HL-60 (cell line): Measurements from ENCODE around the gene PAX5.

Experiments
- DNase-seq, 2 experiments: peaks; one replicate each; pipeline ENCODE4 v3.0.0-alpha.2; 2010 to 2020; ENCODE audit warnings: low read depth in 1 of 2, low spot score in 1 of 2
- H3K27ac ChIP-seq: fragments of 250-450 bp; sonication (Bioruptor Pico); replicated peaks from 2 replicates; pipeline ENCODE4 v1.5.1; 2020; ENCODE audit warnings: mild to moderate bottlenecking, moderate library complexity
- H3K27me3 ChIP-seq: fragments of 250-450 bp; sonication (Bioruptor Pico); 2 replicates; pipeline ENCODE4 v1.5.1; 2021; ENCODE audit warnings: mild to moderate bottlenecking, moderate library complexity; ENCODE audit not compliant: insufficient read depth, poor library complexity, severe bottlenecking
- H3K4me3 ChIP-seq: replicated peaks from 2 replicates; pipeline ENCODE4 v1.5.1; 2011; ENCODE audit warnings: mild to moderate bottlenecking, control low read depth, low read length; ENCODE audit not compliant: insufficient read depth
- CTCF ChIP-seq: IDR thresholded peaks from one replicate; pipeline ENCODE4 v1.5.1; 2011; ENCODE audit warnings: low read length, control low read depth, inconsistent platforms; ENCODE audit not compliant: insufficient read depth
- GABPA ChIP-seq: IDR thresholded peaks from 2 replicates; pipeline ENCODE4 v1.6.1; 2012; ENCODE audit warnings: low read depth
- POLR2AphosphoS5 ChIP-seq: IDR thresholded peaks from 2 replicates; pipeline ENCODE4 v1.6.1; 2012; ENCODE audit warnings: low read depth
- REST ChIP-seq: IDR thresholded peaks from 2 replicates; pipeline ENCODE4 v1.6.1; 2012; ENCODE audit warnings: low read depth; ENCODE audit not compliant: insufficient replicate concordance
- SPI1 ChIP-seq: IDR thresholded peaks from 2 replicates; pipeline ENCODE4 v1.6.1; 2012; ENCODE audit warnings: low read depth, mild to moderate bottlenecking, borderline replicate concordance

Gene PAX5

GRCh38 chr9:36902080-36902716, 131.9 kb downstream of the PAX5 start:
- Histone ChIP-seq H3K27ac (no peak overlapping the region), H3K4me3 (no peak overlapping the region), H3K27me3 (no peaks in the 10 kb centered on the region)
- TF ChIP-seq POLR2AphosphoS5 (no peak), CTCF (no peak), GABPA (no peak), REST (no peak), SPI1 (no peak)
- no peak for DNase-seq

GRCh38 chr9:36901528-36901927, 132.5 kb downstream of the PAX5 start:
- Histone ChIP-seq H3K4me3 (no peak overlapping the region), H3K27ac (no peak overlapping the region), H3K27me3 (no peaks in the 10 kb centered on the region)
- TF ChIP-seq SPI1 (no peak), CTCF (no peak), POLR2AphosphoS5 (no peak), GABPA (no peak), REST (no peak)
- no peak for DNase-seq

- no peaks in the 10 kb centered on the region for H3K27me3 ChIP-seq
- DNase-seq = no peak
- TF ChIP-seq POLR2AphosphoS5 (no peak), SPI1 (no peak), GABPA (no peak), CTCF (no peak), REST (no peak)
- no peak overlapping the region for H3K4me3 ChIP-seq
- no peak overlapping the region for H3K27ac ChIP-seq
These were observed 133.2 kb downstream of the PAX5 start for GRCh38 chr9:36900856-36901220.
